ENCODE data around the gene GUCD1.

- TF ChIP-seq CTCF (IDR thresholded peaks at IDR 0.05; ENCODE audit: low read depth, low read length) (no peak), MAX (IDR thresholded peaks at IDR 0.05; ENCODE audit: low read depth, low read length) (no peak), POLR2A (IDR thresholded peaks at IDR 0.05; ENCODE audit: extremely low read depth, insufficient read length) (no peak)
These were observed 39.1 kb upstream of the GUCD1 start for GRCh38 chr22:24593836-24594568.

Measured in NB4 (cell line).